ENCODE measurements around the gene COL4A6. TPM values are rescaled to one million over a fixed set of nuclear protein-coding genes. Genes with fewer than 3 reads are reported as not detected.
A peak's percentile ranks its signal among the peaks of the same experiment; 100 is the strongest.

COL4A6 gene
- total RNA-seq, 1 experiment from 2014 or later: 0.28 TPM

GRCh38 chrX:108246304-108246954 is 191.8 kb downstream of the COL4A6 start:
- Histone ChIP-seq H3K4me3 (ENCODE audit: low read depth in 2 of 2, low read length in 2 of 2) (no peak overlapping the region), H3K27me3 (ENCODE audit: control insufficient read depth, insufficient read depth, low read length) (no peaks in the 10 kb centered on the region), H3K27ac (ENCODE audit: low read length) (no peak overlapping the region), H3K36me3 (ENCODE audit: control insufficient read depth, insufficient read depth, low read length) (no peaks in the 10 kb centered on the region), H3K9me3 (ENCODE audit: control insufficient read depth, insufficient read depth, low read depth, low read length) (no peaks in the 10 kb centered on the region), H3K4me1 (ENCODE audit: control insufficient read depth, insufficient read depth, low read length) (no peaks in the 10 kb centered on the region)
- no peak for ATAC-seq
- no TSS peak for BruUV-seq (replicated peaks)
- POLR2A ChIA-PET: no interaction called here
- no peak for DNase-seq (ENCODE audit: low read depth, low spot score)
- CTCF ChIA-PET: no interaction called here
- TF ChIP-seq CTCF (IDR thresholded peaks at IDR 0.05) (no peak), TCF7L2 (IDR thresholded peaks at IDR 0.05; ENCODE audit: low read depth, low read length) (no peak), POLR2AphosphoS5 (IDR thresholded peaks at IDR 0.05; ENCODE audit: low read depth, low read length) (no peak), SIN3A (IDR thresholded peaks at IDR 0.05; ENCODE audit: borderline replicate concordance, insufficient read depth, low read depth, low read length) (no peak)
- TF ChIP-seq, protein P1, sequence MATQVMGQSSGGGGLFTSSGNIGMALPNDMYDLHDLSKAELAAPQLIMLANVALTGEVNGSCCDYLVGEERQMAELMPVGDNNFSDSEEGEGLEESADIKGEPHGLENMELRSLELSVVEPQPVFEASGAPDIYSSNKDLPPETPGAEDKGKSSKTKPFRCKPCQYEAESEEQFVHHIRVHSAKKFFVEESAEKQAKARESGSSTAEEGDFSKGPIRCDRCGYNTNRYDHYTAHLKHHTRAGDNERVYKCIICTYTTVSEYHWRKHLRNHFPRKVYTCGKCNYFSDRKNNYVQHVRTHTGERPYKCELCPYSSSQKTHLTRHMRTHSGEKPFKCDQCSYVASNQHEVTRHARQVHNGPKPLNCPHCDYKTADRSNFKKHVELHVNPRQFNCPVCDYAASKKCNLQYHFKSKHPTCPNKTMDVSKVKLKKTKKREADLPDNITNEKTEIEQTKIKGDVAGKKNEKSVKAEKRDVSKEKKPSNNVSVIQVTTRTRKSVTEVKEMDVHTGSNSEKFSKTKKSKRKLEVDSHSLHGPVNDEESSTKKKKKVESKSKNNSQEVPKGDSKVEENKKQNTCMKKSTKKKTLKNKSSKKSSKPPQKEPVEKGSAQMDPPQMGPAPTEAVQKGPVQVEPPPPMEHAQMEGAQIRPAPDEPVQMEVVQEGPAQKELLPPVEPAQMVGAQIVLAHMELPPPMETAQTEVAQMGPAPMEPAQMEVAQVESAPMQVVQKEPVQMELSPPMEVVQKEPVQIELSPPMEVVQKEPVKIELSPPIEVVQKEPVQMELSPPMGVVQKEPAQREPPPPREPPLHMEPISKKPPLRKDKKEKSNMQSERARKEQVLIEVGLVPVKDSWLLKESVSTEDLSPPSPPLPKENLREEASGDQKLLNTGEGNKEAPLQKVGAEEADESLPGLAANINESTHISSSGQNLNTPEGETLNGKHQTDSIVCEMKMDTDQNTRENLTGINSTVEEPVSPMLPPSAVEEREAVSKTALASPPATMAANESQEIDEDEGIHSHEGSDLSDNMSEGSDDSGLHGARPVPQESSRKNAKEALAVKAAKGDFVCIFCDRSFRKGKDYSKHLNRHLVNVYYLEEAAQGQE (IDR thresholded peaks at IDR 0.05; ENCODE audit: insufficient read depth in 1 of 2, low read depth in 2 of 2, low read length in 1 of 2): no peak
- in situ Hi-C loops (cut with HindIII; ENCODE audit: low pct_unique_long_range_greater_than_20kb, low sequenced_read_pairs): no loop called here
- intact Hi-C loops (cut with micrococcal nuclease; ENCODE audit: unreplicated experiment): no loop called here

GRCh38 chrX:108245462-108245861 is 192.8 kb downstream of the COL4A6 start:
- POLR2A ChIA-PET: no interaction called here
- H3K36me3 ChIP-seq (ENCODE audit: control insufficient read depth, insufficient read depth, low read length): no peaks in the 10 kb centered on the region
- no TSS peak for BruUV-seq (replicated peaks)
- no peaks in the 10 kb centered on the region for H3K9me3 ChIP-seq (ENCODE audit: control insufficient read depth, insufficient read depth, low read depth, low read length)
- H3K4me1 ChIP-seq (ENCODE audit: control insufficient read depth, insufficient read depth, low read length): no peaks in the 10 kb centered on the region
- no peaks in the 10 kb centered on the region for H3K27me3 ChIP-seq (ENCODE audit: control insufficient read depth, insufficient read depth, low read length)
- H3K4me3 ChIP-seq (ENCODE audit: low read depth in 2 of 2, low read length in 2 of 2): no peak overlapping the region
- in situ Hi-C loops (cut with HindIII; ENCODE audit: low pct_unique_long_range_greater_than_20kb, low sequenced_read_pairs) (no loop called here), intact Hi-C loops (cut with micrococcal nuclease; ENCODE audit: unreplicated experiment) (no loop called here)
- TF ChIP-seq CTCF (IDR thresholded peaks at IDR 0.05) (peak; percentile 28), POLR2AphosphoS5 (IDR thresholded peaks at IDR 0.05; ENCODE audit: low read depth, low read length) (no peak), TCF7L2 (IDR thresholded peaks at IDR 0.05; ENCODE audit: low read depth, low read length) (no peak)
- CTCF ChIA-PET: no interaction called here
- DNase-seq (ENCODE audit: low read depth, low spot score) (no peak), ATAC-seq (no peak; the same call in 1 of the 2 replicates)
- H3K27ac ChIP-seq (ENCODE audit: low read length): no peak overlapping the region
